ENCODE data around the gene RNF151. TPM values are rescaled to one million over a fixed set of nuclear protein-coding genes. Genes with fewer than 3 reads are reported as not detected.
"Not testable (repeated sequence)": the region's sequence is repeated elsewhere in the genome, so short reads cannot be mapped to it uniquely, and the experiment has no call there.

Gene RNF151
- total RNA-seq, 2 donors from 2014 or later: not detected

GRCh38 chr16:1933097-1933661 lies 33.5 kb upstream of the RNF151 start:
- no peak for DNase-seq (ENCODE audit: low spot score)
- intact Hi-C loops (cut with DNase I): loop anchor here in 1 of 2 donors (5.0 kb wide), 1 partner anchor 71 kb away; no protein-coding TSS in a partner anchor

- no peak for DNase-seq (ENCODE audit: low spot score)
- intact Hi-C loops (cut with DNase I): no loop called here
These were observed 29.6 kb upstream of the RNF151 start for GRCh38 chr16:1936945-1937479.

- intact Hi-C loops (cut with DNase I): no loop called here
- DNase-seq (ENCODE audit: low spot score): no peak
These were observed 28.3 kb upstream of the RNF151 start for GRCh38 chr16:1938316-1938715.

GRCh38 chr16:1938910-1939309 lies 27.7 kb upstream of the RNF151 start:
- DNase-seq (ENCODE audit: low spot score): no peak

GRCh38 chr16:1939833-1940232 lies 26.8 kb upstream of the RNF151 start:
- DNase-seq (ENCODE audit: low spot score); intact Hi-C loops (cut with DNase I): not testable (repeated sequence)

More at GRCh38 chr16:1938910-1939309, 27.7 kb upstream of the RNF151 start:
- intact Hi-C loops (cut with DNase I): no loop called here

- no peak for DNase-seq (ENCODE audit: low spot score)
- intact Hi-C loops (cut with DNase I): no loop called here
These were observed 26.1 kb upstream of the RNF151 start for GRCh38 chr16:1940273-1941161.

GRCh38 chr16:1941162-1942046 lies 25.3 kb upstream of the RNF151 start:
- intact Hi-C loops (cut with DNase I): no loop called here
- DNase-seq (ENCODE audit: low spot score): no peak

GRCh38 chr16:1942047-1942809 lies 24.4 kb upstream of the RNF151 start:
- intact Hi-C loops (cut with DNase I): no loop called here
- no peak for DNase-seq (ENCODE audit: low spot score)

- intact Hi-C loops (cut with DNase I): no loop called here
- peak; percentile 100 for DNase-seq (ENCODE audit: low spot score)
These were observed 23.6 kb upstream of the RNF151 start, which contains the start of gene MSRB1 for GRCh38 chr16:1942810-1943726. TSS of gene MSRB1 (minus strand) at chr16:1943199. CDS start at chr16:1943156, 43 bp downstream.

- no peak for DNase-seq (ENCODE audit: low spot score)
- intact Hi-C loops (cut with DNase I): no loop called here
These were observed 21.9 kb upstream of the RNF151 start for GRCh38 chr16:1944612-1945199.

- no peak for DNase-seq (ENCODE audit: low spot score)
- intact Hi-C loops (cut with DNase I): no loop called here
These were observed 20.9 kb upstream of the RNF151 start for GRCh38 chr16:1945559-1946391.

- intact Hi-C loops (cut with DNase I): no loop called here
- no peak for DNase-seq (ENCODE audit: low spot score)
These were observed 19.9 kb upstream of the RNF151 start for GRCh38 chr16:1946495-1947368.

- intact Hi-C loops (cut with DNase I): no loop called here
These were observed 19.3 kb upstream of the RNF151 start for GRCh38 chr16:1947369-1947670.

GRCh38 chr16:1949507-1949906 lies 17.1 kb upstream of the RNF151 start:
- no peak for DNase-seq (ENCODE audit: low spot score)
- intact Hi-C loops (cut with DNase I): no loop called here

More at GRCh38 chr16:1947369-1947670, 19.3 kb upstream of the RNF151 start:
- no peak for DNase-seq (ENCODE audit: low spot score)

GRCh38 chr16:1950047-1950446 lies 16.6 kb upstream of the RNF151 start:
- intact Hi-C loops (cut with DNase I): no loop called here
- no peak for DNase-seq (ENCODE audit: low spot score)

- intact Hi-C loops (cut with DNase I): no loop called here
These were observed 16.1 kb upstream of the RNF151 start for GRCh38 chr16:1950559-1950958.

More at GRCh38 chr16:1950559-1950958, 16.1 kb upstream of the RNF151 start:
- no peak for DNase-seq (ENCODE audit: low spot score)

Data from posterior vena cava (tissue), 2 donors.